Activated CD8-positive, alpha-beta memory T cell treated with anti-CD3 and anti-CD28 coated beads, Interleukin-2, amount 50 U/mL, for 24 hours (primary cell): Measurements from ENCODE around the gene KIAA1328.

ENCODE experiments used
- DNase-seq: peaks from one replicate; pipeline ENCODE4 v3.0.0-alpha.2; 2020; ENCODE audit errors: extremely low read depth

Gene KIAA1328

GRCh38 chr18:36950960-36951359, 122.0 kb downstream of the KIAA1328 start:
- DNase-seq = no peak

GRCh38 chr18:36953047-36953446, 124.1 kb downstream of the KIAA1328 start:
- DNase-seq = no peak

- no peak for DNase-seq
These were observed 131.1 kb downstream of the KIAA1328 start for GRCh38 chr18:36960038-36960437.

GRCh38 chr18:36963464-36963863, 134.5 kb downstream of the KIAA1328 start:
- no peak for DNase-seq

GRCh38 chr18:36974686-36975085, 145.8 kb downstream of the KIAA1328 start:
- DNase-seq = no peak

- DNase-seq = no peak
These were observed 148.2 kb downstream of the KIAA1328 start for GRCh38 chr18:36977121-36977520.

- DNase-seq = no peak
These were observed 164.1 kb downstream of the KIAA1328 start for GRCh38 chr18:36993068-36993467.

GRCh38 chr18:37006742-37007141, 177.8 kb downstream of the KIAA1328 start:
- no peak for DNase-seq

- no peak for DNase-seq
These were observed 183.5 kb downstream of the KIAA1328 start for GRCh38 chr18:37012452-37012851.

- no peak for DNase-seq
These were observed 190.4 kb downstream of the KIAA1328 start for GRCh38 chr18:37019157-37019827.

GRCh38 chr18:37033419-37033818, 204.5 kb downstream of the KIAA1328 start:
- no peak for DNase-seq

- DNase-seq = no peak
These were observed 213.5 kb downstream of the KIAA1328 start for GRCh38 chr18:37042381-37042780.

GRCh38 chr18:37055137-37055802, 226.3 kb downstream of the KIAA1328 start:
- no peak for DNase-seq

GRCh38 chr18:37064187-37064586, 235.3 kb downstream of the KIAA1328 start:
- no peak for DNase-seq

GRCh38 chr18:37065254-37065653, 236.3 kb downstream of the KIAA1328 start:
- DNase-seq = no peak

GRCh38 chr18:37084912-37085311, 256.0 kb downstream of the KIAA1328 start:
- DNase-seq = no peak

- no peak for DNase-seq
These were observed 256.4 kb downstream of the KIAA1328 start for GRCh38 chr18:37085362-37085761.

- no peak for DNase-seq
These were observed 279.0 kb downstream of the KIAA1328 start for GRCh38 chr18:37107748-37108522.

GRCh38 chr18:37122877-37123276, 293.9 kb downstream of the KIAA1328 start:
- DNase-seq = no peak

- DNase-seq = no peak
These were observed 295.6 kb downstream of the KIAA1328 start for GRCh38 chr18:37124516-37124915.

GRCh38 chr18:37135177-37135576, 306.2 kb downstream of the KIAA1328 start:
- no peak for DNase-seq

- no peak for DNase-seq
These were observed 309.5 kb downstream of the KIAA1328 start for GRCh38 chr18:37138456-37138855.

- DNase-seq = no peak
These were observed 310.9 kb downstream of the KIAA1328 start for GRCh38 chr18:37139876-37140275.
